HG02884 (cell line): ENCODE data around the gene RRAS.

ENCODE experiments used
- ATAC-seq: cut with Tn5 transposase; IDR thresholded peaks from one replicate; pipeline ENCODE4 v1.9.1; 2021; ENCODE audit warnings: mild to moderate bottlenecking, moderate library complexity; ENCODE audit not compliant: unreplicated experiment

The RRAS gene

GRCh38 chr19:49677231-49677900 lies 37.4 kb upstream of the RRAS start, which contains the start of gene PRMT1:
TSS of gene PRMT1 (plus strand) at chr19:49677271. CDS start at chr19:49677281, 10 bp downstream.
- no peak for ATAC-seq

- ATAC-seq: peak; percentile 56
Measured at GRCh38 chr19:49676784-49677230, 36.9 kb upstream of the RRAS start.

GRCh38 chr19:49676136-49676783 lies 36.3 kb upstream of the RRAS start:
- ATAC-seq: no peak

- no peak for ATAC-seq
Measured at GRCh38 chr19:49672131-49672919, 32.4 kb upstream of the RRAS start.

- ATAC-seq: no peak
Measured at GRCh38 chr19:49669516-49669915, 29.6 kb upstream of the RRAS start.

- no peak for ATAC-seq
Measured at GRCh38 chr19:49667473-49667872, 27.5 kb upstream of the RRAS start.

GRCh38 chr19:49666120-49666444 lies 26.1 kb upstream of the RRAS start:
- ATAC-seq: no peak

- peak; percentile 72 for ATAC-seq
Measured at GRCh38 chr19:49665351-49666119, 25.6 kb upstream of the RRAS start, which contains the start of the genes BCL2L12 and IRF3. TSS of gene BCL2L12 (plus strand) at chr19:49665933. CDS start at chr19:49666693, 760 bp downstream. TSS of gene IRF3 (minus strand) at chr19:49665857. CDS start at chr19:49664838, 1,019 bp downstream.

- ATAC-seq: no peak
Measured at GRCh38 chr19:49665036-49665350, 25.1 kb upstream of the RRAS start.

- ATAC-seq: no peak
Measured at GRCh38 chr19:49664171-49665035, 24.5 kb upstream of the RRAS start.

GRCh38 chr19:49663224-49663623 lies 23.3 kb upstream of the RRAS start:
- no peak for ATAC-seq

GRCh38 chr19:49662011-49662410 lies 22.1 kb upstream of the RRAS start:
- no peak for ATAC-seq

GRCh38 chr19:49660338-49660961 lies 20.5 kb upstream of the RRAS start:
- ATAC-seq: no peak

- ATAC-seq: no peak
Measured at GRCh38 chr19:49658566-49659442, 18.9 kb upstream of the RRAS start.

- no peak for ATAC-seq
Measured at GRCh38 chr19:49658139-49658517, 18.2 kb upstream of the RRAS start.

GRCh38 chr19:49657493-49658138 lies 17.7 kb upstream of the RRAS start:
- no peak for ATAC-seq

- ATAC-seq: no peak
Measured at GRCh38 chr19:49656456-49657109, 16.6 kb upstream of the RRAS start.
